GM12801 (cell line): Measurements from ENCODE around the gene NPAS3.

ENCODE experiments used
- CTCF ChIP-seq: IDR thresholded peaks from one replicate; pipeline ENCODE4 v1.5.1; 2011; ENCODE audit warnings: control low read depth; ENCODE audit not compliant: insufficient read length; ENCODE audit errors: extremely low read depth

The NPAS3 gene

GRCh38 chr14:33210311-33210710, 271.6 kb downstream of the NPAS3 start:
- no peak for TF ChIP-seq CTCF

- TF ChIP-seq CTCF = no peak
Measured at GRCh38 chr14:33218026-33218425, 279.3 kb downstream of the NPAS3 start.

- no peak for TF ChIP-seq CTCF
Measured at GRCh38 chr14:33219957-33220356, 281.3 kb downstream of the NPAS3 start.

- TF ChIP-seq CTCF = no peak
Measured at GRCh38 chr14:33229269-33229929, 290.7 kb downstream of the NPAS3 start.

- no peak for TF ChIP-seq CTCF
Measured at GRCh38 chr14:33230021-33230420, 291.3 kb downstream of the NPAS3 start.

- no peak for TF ChIP-seq CTCF
Measured at GRCh38 chr14:33232031-33232430, 293.4 kb downstream of the NPAS3 start.

- TF ChIP-seq CTCF = no peak
Measured at GRCh38 chr14:33237115-33237740, 298.5 kb downstream of the NPAS3 start.
